ENCODE results near the gene CABLES1. TPM values are rescaled to one million over a fixed set of nuclear protein-coding genes. Genes with fewer than 3 reads are reported as not detected.

CABLES1 gene
- total RNA-seq, 1 donor from 2014 or later: 4.2 TPM

- TF ChIP-seq CTCF (IDR thresholded peaks at IDR 0.05; ENCODE audit: unreplicated experiment): no peak
- Mint-ChIP-seq H3K27me3 (peaks cover 2% of the 10 kb centered on the region), H3K36me3 (ENCODE audit: insufficient read depth) (no peaks in the 10 kb centered on the region), H3K9me3 (ENCODE audit: low read depth) (no peaks in the 10 kb centered on the region), H3K27ac (peak overlapping the region; percentile 83), H3K4me1 (ENCODE audit: low read depth) (peaks cover 20% of the 10 kb centered on the region), H3K4me3 (ENCODE audit: low read depth) (no peak overlapping the region)
- DNase-seq (ENCODE audit: low spot score, unreplicated experiment): no peak
These were observed 125.8 kb downstream of the CABLES1 start for GRCh38 chr18:23260926-23261590.

DNA sequence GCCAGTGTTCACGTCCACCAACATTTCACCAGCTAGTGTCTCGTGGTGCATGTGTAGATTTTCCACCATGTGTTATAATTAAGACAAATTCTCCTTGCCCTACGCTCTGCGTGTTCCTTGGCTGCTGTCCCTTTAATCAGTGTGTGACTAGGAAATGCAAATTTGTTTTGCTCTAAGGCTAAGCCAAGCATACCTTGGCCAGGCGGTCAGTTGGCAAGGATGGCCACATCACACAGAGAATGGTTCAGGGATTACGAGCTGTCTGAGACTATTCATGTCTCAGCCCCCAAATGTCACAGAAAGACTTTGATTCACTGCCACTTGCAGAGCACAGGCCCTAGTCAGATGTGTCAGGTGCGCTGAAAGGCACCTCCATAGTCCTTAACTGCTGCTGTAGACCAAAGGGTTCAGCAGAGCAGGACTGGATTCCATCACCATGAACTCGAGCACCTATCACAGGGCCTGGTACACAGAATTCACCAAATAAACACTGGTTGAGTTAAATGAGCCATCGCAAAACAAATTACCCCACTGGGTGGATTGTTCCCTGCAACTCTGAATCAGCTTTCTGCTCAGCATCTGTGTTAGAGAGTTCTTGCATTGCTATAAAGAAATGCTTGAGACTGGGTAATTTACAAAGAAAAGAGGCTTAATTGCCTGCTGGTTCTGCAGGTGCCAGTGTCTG lies 128.4 kb downstream of the CABLES1 start:
- no peak overlapping the region for H3K4me3 Mint-ChIP-seq (ENCODE audit: low read depth)
- DNase-seq (ENCODE audit: low spot score, unreplicated experiment): no peak
- peaks cover 23% of the 10 kb centered on the region for H3K4me1 Mint-ChIP-seq (ENCODE audit: low read depth)
- no peaks in the 10 kb centered on the region for H3K9me3 Mint-ChIP-seq (ENCODE audit: low read depth)
- TF ChIP-seq CTCF (IDR thresholded peaks at IDR 0.05; ENCODE audit: unreplicated experiment): no peak
- H3K27me3 Mint-ChIP-seq: peaks cover 7% of the 10 kb centered on the region
- H3K27ac Mint-ChIP-seq: no peak overlapping the region
- H3K36me3 Mint-ChIP-seq (ENCODE audit: insufficient read depth): no peaks in the 10 kb centered on the region

DNA sequence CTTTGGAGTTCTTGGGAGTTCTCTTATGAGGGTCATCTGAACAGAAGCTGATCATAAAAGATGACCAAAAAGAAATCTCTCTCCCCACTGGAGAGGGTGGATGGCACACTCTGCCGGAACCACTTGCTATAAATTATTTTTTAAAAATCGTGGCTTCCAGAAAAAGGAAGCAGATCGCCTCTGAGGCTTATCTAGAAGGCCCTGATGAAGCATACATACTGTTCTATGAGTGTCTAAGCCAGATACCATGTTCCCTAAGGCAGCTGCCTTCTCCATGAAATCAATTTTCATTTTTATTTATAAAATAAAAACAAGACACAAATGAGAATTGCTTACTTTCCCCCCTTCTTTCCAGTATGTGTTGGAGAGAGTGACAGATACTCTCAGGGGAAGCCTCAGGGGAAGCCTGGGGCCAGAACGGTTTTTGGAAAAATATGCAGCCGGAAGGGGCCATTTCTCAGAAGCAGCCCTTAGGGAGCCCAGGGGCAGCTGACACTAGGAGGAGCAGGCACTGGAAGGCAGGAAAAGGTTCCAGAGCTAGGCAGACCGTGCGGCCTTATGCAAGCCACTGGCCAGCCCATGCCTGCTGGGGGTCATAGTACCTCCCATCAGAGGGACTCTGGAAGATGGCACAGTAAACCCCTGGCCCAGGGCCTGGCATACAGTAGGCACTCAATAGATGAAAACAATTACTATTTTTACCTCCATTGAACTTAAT lies 130.6 kb downstream of the CABLES1 start:
- H3K4me1 Mint-ChIP-seq (ENCODE audit: low read depth): peaks cover 5% of the 10 kb centered on the region
- peaks cover 6% of the 10 kb centered on the region for H3K36me3 Mint-ChIP-seq (ENCODE audit: insufficient read depth)
- TF ChIP-seq CTCF (IDR thresholded peaks at IDR 0.05; ENCODE audit: unreplicated experiment): no peak
- no peak overlapping the region for H3K27ac Mint-ChIP-seq
- H3K4me3 Mint-ChIP-seq (ENCODE audit: low read depth): no peak overlapping the region
- DNase-seq (ENCODE audit: low spot score, unreplicated experiment): no peak
- peaks cover 11% of the 10 kb centered on the region for H3K9me3 Mint-ChIP-seq (ENCODE audit: low read depth)
- H3K27me3 Mint-ChIP-seq: peaks cover 7% of the 10 kb centered on the region

DNA sequence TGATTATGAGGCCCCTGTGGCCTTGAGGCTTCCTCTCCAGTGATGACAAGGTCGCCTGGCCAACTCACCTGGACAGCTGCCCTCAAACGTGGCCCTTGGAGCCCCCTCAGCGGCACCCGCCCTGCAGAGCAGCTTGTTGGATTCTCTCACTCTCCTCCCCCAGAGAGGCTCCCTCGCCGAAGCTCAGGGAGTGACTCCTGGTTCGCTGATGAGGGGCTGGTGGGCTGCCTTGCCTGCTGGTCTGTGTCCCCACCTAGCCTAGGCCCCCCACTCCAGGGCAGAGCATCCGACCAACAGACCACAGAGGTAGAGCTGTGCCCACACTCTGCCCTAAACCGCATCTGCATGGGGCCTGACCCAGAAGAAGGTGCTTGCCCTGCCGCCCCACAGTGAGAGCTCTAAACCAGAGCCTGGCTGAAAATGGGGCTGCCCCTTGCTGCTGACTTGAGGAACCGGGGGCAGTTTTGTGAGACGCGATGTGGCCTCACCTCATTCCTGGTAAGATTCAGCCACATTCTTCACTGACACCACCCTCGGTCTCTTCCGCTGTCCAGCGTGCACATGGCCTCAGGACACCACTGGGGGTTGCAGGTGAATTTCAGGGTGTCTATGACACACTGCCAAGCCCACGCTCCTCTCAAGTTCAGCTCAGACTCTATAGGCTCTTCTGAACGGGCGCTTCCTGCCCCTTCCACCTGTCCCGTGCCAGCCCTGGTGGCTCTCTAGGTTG lies 131.6 kb downstream of the CABLES1 start:
- Mint-ChIP-seq H3K27me3 (peaks cover 7% of the 10 kb centered on the region), H3K27ac (no peak overlapping the region), H3K4me3 (ENCODE audit: low read depth) (no peak overlapping the region), H3K36me3 (ENCODE audit: insufficient read depth) (peaks cover 6% of the 10 kb centered on the region), H3K9me3 (ENCODE audit: low read depth) (peaks cover 11% of the 10 kb centered on the region), H3K4me1 (ENCODE audit: low read depth) (peaks cover 5% of the 10 kb centered on the region)
- DNase-seq (ENCODE audit: low spot score, unreplicated experiment): no peak
- TF ChIP-seq CTCF (IDR thresholded peaks at IDR 0.05; ENCODE audit: unreplicated experiment): no peak

DNA sequence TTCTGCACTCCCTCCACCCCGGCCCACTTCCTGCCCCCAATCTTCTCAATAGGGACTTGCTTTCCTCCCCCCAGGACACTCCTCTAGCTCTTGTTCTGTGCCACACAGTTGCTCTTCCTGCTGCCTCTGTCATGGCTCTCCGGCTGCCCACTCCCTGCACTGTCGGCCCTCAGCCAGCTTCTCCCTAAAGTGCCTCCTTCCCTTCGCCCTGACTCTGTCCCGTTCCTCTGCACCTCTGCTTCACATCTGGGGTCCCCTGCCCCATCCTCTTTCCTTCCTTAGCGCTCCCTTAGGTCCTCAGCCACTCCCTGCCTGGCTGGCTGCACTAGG lies 132.1 kb downstream of the CABLES1 start:
- DNase-seq (ENCODE audit: low spot score, unreplicated experiment): no peak
- Mint-ChIP-seq H3K27me3 (peaks cover 7% of the 10 kb centered on the region), H3K4me3 (ENCODE audit: low read depth) (no peak overlapping the region), H3K36me3 (ENCODE audit: insufficient read depth) (peaks cover 6% of the 10 kb centered on the region), H3K27ac (no peak overlapping the region), H3K9me3 (ENCODE audit: low read depth) (peaks cover 11% of the 10 kb centered on the region), H3K4me1 (ENCODE audit: low read depth) (peaks cover 5% of the 10 kb centered on the region)
- TF ChIP-seq CTCF (IDR thresholded peaks at IDR 0.05; ENCODE audit: unreplicated experiment): no peak
